AG09319 (cell line): Measurements from ENCODE around the gene SBSN.

ENCODE experiments used
- DNase-seq: peaks from one replicate; pipeline ENCODE4 v3.0.0-alpha.2; 2010; ENCODE audit warnings: low read depth; ENCODE audit errors: extremely low read depth
- TF ChIP-seq, protein P1 (sequence below): IDR thresholded peaks from 2 replicates; pipeline ENCODE4 v1.5.1; 2011; ENCODE audit warnings: low read depth, mild to moderate bottlenecking, inconsistent platforms, low read length, moderate library complexity

The SBSN gene

DNA sequence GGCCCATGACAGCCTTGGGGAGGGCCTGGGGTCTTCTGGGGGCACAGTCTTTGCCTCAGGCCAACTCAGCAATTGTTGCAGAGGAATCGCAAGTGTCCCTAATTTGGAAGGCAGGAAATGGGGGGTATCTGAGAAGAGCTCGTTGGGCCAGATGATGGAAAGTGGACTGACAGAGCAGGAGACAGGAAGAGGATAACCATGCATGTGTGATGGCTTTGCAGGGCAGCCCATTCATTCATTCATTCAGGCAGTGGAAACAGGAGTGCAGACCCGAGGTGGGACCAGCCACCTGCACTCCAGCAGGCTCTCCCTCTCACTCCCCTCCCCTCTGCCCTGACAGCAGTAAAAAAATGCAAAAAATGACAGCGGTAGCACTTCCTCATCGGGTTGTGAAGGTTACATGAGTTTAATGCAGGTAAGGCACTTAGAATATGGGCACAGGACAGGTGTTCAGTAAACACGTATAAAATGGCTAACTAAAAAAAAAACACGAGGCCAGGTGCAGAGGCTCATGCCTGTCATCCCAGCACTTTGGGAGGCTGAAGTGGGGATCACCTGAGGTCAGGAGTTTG, 12.3 kb upstream of the SBSN start:
- no peak for DNase-seq
- TF ChIP-seq, protein P1, sequence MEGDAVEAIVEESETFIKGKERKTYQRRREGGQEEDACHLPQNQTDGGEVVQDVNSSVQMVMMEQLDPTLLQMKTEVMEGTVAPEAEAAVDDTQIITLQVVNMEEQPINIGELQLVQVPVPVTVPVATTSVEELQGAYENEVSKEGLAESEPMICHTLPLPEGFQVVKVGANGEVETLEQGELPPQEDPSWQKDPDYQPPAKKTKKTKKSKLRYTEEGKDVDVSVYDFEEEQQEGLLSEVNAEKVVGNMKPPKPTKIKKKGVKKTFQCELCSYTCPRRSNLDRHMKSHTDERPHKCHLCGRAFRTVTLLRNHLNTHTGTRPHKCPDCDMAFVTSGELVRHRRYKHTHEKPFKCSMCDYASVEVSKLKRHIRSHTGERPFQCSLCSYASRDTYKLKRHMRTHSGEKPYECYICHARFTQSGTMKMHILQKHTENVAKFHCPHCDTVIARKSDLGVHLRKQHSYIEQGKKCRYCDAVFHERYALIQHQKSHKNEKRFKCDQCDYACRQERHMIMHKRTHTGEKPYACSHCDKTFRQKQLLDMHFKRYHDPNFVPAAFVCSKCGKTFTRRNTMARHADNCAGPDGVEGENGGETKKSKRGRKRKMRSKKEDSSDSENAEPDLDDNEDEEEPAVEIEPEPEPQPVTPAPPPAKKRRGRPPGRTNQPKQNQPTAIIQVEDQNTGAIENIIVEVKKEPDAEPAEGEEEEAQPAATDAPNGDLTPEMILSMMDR = no peak

DNA sequence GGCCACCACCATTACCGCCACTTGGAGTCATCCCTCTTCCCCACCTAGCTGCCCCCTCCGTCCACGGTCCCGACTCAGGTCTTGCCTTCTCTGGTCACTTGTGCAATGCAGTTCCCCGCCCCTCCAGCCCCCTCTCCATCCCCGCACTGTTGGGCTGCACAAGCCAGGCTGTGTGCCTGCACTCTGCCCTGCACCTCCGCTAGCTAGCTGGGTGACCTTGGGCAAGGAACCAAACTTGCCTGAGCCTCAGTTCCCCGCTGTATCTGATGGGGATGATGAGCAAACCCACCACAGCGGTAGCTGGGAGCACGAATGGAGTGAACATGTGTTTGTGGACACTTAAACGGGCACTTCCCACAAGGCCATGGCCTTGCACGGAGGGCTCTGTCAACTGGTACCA, 11.7 kb upstream of the SBSN start:
- DNase-seq = no peak
- TF ChIP-seq, protein P1 = no peak

DNA sequence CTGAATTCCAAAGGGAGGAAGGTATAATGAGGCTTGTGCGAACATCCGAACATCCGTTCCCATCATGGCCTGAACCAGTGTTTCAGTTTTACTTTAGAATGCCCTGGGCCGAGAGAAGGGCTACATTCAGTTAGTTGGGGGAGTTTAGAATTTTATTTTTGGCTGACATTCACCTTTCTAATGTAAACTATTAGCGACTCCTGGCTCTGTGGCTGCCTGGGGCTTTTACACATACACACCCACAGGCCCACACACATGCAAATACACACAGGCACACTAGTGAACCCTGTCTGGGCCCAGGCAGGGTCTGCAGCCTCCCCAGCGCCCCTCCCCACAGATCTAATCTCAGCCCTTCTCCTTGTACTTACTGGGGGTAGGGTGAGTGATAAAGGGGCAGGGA, 11.2 kb upstream of the SBSN start:
- TF ChIP-seq, protein P1 = no peak
- no peak for DNase-seq

DNA sequence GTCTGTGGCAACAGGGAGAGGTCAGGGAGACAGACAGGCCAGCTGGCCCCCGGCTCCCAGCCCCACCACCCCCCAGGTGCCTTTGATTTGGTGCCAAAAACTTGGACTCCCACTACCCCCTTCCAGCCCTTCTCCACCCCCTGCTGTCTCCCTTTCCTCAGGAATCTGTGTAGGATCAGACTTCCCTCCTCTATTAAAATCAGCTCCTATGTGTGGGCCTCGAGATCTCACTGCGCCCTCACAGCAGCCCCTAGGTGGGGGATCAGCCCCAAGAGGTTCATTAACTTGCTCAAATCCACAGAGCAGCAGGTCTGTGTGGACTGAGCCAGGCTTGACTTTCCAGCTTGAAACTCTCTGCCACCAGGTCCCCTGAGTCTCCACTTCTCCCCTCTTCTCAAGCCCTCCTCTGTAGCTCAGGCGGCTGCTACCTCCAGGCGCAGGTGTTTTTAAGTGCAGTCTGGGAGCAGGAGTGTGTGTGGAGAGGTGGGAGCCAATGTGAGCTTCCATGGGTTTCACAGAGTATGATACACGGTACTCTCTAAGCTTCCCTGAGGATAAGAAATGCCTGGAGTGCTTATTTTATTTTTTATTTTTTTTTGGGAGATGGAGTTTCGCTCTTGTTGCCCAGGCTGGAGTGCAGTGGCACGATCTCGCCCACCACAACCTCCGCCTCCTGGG, 6.8 kb upstream of the SBSN start:
- TF ChIP-seq, protein P1 = no peak
- no peak for DNase-seq

DNA sequence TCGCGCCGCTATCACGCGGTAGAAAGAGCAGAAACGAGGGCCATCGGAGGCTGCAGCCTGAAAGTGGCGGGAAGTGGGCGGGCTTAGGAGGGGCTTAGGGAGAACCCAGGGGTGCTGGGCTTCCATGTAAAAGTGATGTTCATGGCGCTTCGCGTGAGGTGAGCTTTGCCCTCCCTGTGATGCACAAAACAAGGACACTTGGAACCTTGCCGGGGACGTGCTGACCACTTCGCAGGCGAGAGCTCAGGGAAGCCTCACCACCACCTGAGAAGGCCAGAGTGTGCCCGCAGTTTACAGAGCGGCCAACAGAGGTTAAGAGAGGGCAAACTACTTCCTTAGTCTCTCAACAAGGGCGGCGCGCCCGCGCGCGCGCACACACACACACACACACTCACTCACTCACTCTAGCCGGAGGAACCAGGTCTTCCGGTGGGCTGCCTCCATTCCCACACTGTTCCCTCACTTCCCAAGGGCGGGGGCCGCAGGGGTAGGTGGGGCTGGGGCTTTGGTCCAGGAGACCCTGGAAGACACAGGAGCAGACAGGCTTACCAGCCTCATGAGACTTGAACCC, 5.8 kb upstream of the SBSN start:
- DNase-seq = no peak
- TF ChIP-seq, protein P1 = no peak

DNA sequence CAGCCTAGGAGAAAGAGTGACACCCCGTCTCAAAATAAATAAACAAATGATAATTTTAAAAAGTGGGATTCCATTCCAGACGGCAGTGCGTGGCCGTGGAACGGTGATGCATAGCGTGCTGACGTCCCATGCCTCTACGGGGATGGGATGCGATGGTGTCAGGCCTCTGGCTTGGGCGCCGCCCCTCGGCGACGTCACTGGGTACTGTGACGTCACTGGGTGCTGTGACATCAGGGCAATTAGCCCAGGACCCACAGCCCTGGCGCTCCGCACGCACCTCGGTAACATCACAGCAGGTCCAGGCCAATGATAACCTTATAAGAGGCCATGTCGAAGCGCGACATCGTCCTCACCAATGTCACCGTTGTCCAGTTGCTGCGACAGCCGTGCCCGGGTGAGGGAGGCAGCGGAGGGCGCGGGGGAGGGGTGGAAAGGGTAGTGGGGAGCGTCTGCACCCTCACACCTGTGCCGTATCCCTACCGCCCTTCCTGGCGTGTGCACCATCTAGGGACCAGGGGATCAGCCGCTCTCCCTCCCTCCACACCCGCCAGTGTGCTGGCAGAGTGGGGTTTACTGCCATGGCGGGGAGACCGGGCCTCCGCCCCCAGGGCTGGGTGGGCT, 5.2 kb upstream of the SBSN start, which contains the start of gene GAPDHS:
TSS of gene GAPDHS (plus strand) at position 256 of the 621 bp plus-strand sequence. CDS start at position 328, 72 bp downstream.
- TF ChIP-seq, protein P1 = no peak
- DNase-seq = no peak

DNA sequence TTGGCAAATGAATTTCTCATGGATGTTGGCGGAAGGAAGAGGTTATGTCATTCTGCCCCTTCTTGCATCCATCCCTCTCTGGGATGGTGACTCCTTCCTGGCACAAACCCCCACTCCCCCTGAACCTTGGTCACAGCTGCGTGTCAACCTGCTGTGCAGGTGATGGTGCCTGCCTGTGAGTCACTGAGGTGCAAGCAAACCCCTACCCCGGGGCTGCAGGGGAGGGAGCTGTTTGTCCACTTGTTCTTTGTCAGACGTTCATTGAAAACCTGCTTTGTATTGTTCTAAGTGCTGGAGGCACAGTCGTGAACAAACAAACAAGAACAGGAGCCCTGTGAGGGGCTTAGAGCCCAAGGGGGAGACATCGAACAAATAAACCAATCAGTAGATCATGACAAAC, 3.2 kb upstream of the SBSN start:
- DNase-seq = no peak
- TF ChIP-seq, protein P1 = no peak
